Measurements from ENCODE around the gene CDK5.

The CDK5 gene

GRCh38 chr7:151057506-151057988 is at the start of gene CDK5:
CDK5 (minus strand) TSS chr7:151057897; CDS start chr7:151057848, 49 bp downstream.
- no peak for DNase-seq

GRCh38 chr7:151104411-151105235 is 46.9 kb upstream of the CDK5 start:
- no peak for DNase-seq

GRCh38 chr7:151103973-151104372 is 46.3 kb upstream of the CDK5 start:
- DNase-seq, result no peak

- no peak for DNase-seq
Observed at GRCh38 chr7:151102991-151103390, 45.3 kb upstream of the CDK5 start.

- no peak for DNase-seq
Observed at GRCh38 chr7:151101621-151102396, 44.1 kb upstream of the CDK5 start.

- DNase-seq, result no peak
Observed at GRCh38 chr7:151100921-151101320, 43.2 kb upstream of the CDK5 start.

- no peak for DNase-seq
Observed at GRCh38 chr7:151099486-151100211, 42.0 kb upstream of the CDK5 start.

- DNase-seq, result no peak
Observed at GRCh38 chr7:151095828-151096475, 38.3 kb upstream of the CDK5 start.

- no peak for DNase-seq
Observed at GRCh38 chr7:151095123-151095797, 37.6 kb upstream of the CDK5 start.

GRCh38 chr7:151094675-151095074 is 37.0 kb upstream of the CDK5 start:
- no peak for DNase-seq

- DNase-seq, result no peak
Observed at GRCh38 chr7:151093748-151094147, 36.1 kb upstream of the CDK5 start.

GRCh38 chr7:151091988-151092387 is 34.3 kb upstream of the CDK5 start:
- DNase-seq, result no peak

GRCh38 chr7:151091431-151091830 is 33.7 kb upstream of the CDK5 start:
- no peak for DNase-seq

GRCh38 chr7:151091003-151091402 is 33.3 kb upstream of the CDK5 start:
- no peak for DNase-seq

GRCh38 chr7:151089893-151090730 is 32.4 kb upstream of the CDK5 start:
- no peak for DNase-seq

- no peak for DNase-seq
Observed at GRCh38 chr7:151088856-151089699, 31.4 kb upstream of the CDK5 start.

- DNase-seq, result no peak
Observed at GRCh38 chr7:151088019-151088855, 30.5 kb upstream of the CDK5 start.

GRCh38 chr7:151087245-151088018 is 29.7 kb upstream of the CDK5 start:
- DNase-seq, result no peak

All from NCI-H1417 treated with DMSO at 0.1 percent for 48 hours (cell line).